GM19025 (cell line): Measurements from ENCODE around the gene TMEM120B.

ENCODE experiments used
- ATAC-seq: cut with Tn5 transposase; IDR thresholded peaks from one replicate; pipeline ENCODE4 v1.9.1; 2021; ENCODE audit warnings: mild to moderate bottlenecking, low read depth, moderate library complexity; ENCODE audit not compliant: unreplicated experiment

Gene TMEM120B

DNA sequence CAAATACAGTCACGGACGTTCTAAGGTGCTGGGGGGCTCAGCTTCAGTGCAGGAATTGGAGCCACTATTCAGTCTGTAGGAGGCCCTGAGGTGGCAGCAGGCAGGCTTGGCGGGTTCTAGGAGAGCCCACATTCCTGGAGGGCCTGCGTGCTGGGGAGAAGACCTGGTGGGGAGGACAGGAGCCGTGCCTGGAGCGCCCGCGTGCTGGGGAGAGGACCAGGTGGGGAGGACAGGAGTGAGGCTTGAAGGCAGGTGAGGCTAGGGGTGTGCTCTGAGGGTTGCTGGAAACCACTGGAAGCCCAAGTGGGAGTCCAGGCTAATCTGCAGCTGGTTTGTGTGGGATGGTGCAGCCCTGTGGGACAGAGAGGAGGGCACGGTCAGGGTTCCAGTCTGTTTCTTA is 57.8 kb downstream of the TMEM120B start:
- no peak for ATAC-seq

DNA sequence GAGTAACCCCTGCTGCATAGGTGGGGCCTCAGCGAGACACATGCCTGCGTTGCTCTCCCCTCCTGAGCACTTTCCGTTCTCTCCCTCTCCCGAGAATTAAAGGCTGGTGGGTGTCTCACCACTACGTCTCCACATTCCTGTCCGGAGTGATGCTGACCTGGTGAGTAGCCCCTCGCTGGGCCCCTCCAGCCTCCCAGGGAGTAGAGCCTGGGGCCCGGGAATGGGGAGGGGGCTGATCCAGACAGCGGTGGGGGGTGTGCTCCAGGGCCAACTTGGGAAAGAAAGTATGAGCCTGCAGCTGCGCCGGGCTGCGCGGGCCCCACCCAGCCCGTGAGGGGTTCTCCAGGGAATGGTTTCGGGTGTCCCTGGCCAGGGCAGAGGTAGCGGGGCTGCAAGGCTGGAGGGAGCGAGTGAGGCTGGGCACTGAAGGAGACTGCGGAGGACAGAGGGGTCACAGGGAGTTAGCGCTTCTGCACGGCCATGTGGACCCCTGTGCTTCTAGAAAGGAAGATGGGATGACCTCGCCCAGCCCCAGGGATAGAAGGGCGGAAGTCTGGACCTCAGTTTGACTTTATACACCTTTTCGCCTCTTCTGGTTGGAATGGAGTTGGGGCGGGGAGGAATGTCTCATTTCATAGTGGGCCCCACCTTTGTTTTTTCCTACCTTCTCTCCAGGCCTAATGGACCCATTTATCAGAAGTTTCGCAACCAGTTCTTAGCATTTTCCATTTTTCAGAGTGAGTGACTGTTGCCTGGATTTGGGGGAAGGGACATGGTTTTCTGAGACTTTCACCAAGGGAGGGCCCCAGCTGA is 58.5 kb downstream of the TMEM120B start:
- ATAC-seq = no peak

DNA sequence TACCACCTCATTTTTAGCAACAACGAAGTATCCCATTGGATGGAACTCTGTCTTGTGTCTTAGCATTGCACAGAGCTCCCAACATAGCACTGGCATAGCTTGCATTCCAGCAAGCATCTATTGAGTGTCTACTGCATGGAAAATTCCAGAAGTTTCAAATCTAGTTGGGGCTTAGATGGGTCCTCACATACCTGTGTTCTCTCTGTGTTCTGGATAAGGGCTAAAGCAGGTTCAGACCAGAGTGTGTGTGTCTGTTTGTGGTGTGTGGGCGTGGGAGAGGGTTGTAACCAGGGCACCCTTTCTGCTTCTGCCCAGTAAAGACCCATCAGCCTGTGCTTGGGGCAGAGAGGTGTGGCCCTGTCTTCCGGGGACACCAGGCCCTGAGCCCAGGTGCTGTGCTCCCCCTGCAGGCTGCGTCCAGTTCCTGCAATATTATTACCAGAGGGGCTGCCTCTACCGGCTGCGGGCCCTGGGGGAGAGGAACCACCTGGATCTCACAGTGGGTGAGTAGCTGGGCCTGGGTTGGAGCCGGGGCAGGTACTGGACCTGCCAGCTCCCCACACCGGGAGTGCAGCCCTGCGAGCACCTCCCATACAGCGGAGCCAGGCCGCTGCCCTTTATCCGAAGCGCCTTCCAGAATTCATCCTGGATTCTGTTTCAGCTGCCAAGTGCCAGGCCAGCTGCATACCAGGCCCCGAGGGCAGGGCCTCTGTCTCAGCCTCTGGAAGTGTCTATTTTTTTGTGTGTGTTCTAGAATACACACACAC is 60.6 kb downstream of the TMEM120B start:
- peak; percentile 78 for ATAC-seq

DNA sequence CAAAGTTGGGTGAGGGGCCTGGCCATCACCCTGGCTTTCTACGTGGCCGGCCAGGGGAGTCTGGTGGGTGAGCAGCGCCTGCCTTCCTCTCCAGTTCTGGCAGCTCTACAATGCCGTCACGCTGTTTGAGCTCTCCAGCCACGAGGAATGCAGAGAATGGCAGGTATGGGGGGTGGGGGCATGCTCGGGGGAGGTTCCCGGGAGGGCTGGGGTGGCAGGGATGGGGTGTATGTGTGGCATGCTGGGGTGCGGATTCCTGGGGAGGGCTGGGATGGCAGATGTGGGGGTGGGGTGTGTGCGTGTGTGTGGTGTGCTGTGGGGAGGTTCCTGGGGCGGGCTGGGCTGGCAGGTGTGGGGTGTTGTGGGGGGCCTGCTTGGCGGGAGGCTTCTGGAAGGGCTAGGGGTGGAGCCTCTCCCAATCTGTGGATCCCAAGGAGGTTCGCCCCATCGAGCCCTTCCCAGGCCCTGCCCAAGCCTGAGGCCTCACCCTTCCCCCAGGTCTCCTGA is 62.5 kb downstream of the TMEM120B start:
- no peak for ATAC-seq

DNA sequence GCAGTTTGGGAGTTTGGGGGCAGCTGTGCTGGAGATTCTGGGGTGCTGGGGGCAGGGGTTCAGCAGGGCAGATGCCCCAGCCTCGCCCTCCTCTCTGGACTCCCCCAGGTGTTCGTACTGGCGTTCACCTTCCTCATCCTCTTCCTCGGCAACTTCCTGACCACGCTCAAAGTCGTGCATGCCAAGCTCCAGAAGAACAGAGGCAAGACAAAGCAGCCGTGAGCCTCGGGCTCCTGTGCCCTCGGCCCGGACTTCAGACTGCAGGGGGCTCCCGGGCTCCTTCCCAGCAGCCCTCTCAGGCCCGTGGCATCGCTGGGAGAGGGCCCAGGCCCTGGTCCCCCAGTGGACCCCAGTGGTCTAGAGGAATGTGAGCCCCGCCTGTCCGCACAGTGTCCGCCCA is 62.9 kb downstream of the TMEM120B start:
- no peak for ATAC-seq

DNA sequence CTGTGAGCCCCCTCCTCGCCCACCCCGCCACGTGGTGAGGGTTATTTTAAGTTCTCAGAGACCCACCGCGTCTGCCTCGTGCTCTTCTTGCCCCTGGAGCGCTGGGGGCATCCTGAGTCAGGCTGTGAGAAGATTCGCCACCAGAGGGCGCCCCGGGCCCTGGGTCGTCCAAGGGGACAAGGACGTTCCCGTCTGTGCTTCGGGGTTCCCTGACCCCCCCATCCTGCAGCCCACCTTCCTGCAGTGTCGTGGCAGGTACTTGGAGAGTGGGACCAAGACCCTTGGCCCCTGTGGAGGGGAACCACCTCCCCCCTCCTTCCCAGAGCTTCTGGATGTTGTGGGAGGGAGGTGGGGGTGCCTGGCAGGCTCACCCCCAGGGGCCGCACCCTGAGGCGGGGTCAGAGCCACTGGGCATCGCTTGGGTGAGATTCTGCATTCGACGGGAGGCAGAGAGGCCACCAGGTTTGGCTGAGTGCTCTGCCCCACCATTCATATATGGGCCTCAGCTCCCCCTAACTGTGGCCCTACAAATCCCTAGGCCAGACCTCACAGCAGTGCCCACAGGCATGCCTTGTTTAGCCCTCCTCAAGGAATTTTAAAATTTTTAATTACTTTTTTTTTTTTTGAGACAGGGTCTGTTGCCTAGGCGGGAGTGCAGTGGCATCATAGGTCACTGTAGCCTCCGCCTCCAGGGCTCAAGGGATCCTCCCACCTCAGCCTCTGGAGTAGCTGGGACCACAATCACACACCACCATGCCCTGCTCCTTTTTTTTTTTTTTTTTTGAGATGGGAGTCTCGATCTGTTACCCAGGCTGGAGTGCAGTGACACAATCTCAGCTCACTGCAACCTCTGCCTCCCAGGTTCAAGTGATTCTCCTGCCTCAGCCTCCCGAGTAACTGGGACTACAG is 63.9 kb downstream of the TMEM120B start:
- ATAC-seq = no peak

DNA sequence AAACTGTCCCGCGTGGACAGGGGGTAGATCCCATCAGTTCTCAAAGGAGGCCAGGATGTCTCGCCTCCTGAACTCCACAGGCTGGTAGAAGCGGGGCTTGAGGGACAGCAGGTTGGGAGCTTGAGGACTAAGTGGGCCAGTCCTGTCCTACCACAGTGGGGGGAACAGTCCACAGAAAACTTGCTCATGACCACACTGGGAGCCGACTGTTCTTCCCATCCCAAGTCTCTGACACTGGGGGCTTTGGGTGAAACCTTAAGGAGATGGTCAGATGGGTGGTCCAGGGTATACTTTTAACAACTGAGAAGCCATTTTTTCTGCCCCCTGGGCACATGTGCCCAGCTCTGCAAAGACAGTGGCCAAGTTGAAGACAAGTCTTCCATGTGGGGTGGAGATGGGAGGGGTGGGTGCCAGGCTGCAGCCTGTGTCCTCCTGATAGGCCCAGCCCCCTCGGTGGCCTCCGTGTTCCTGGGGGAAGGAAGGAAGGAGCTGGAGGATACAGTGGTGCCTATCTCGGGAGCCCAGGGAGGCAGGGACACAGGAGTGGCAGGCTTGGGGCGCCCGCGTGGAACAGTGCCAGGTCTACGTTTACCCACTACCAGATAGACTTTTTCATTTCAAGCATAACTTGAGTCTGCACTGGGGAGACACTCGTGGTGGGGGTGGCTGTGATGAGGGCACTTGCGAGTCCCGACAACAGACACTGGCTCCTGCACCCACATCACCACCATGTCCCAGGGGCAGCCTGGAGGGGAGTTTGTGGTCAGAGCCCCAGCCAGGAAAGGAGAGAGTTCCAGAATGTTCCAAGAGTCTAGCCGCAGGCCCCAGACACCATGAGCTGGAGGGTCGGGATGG is 66.2 kb downstream of the TMEM120B start:
- ATAC-seq = no peak

DNA sequence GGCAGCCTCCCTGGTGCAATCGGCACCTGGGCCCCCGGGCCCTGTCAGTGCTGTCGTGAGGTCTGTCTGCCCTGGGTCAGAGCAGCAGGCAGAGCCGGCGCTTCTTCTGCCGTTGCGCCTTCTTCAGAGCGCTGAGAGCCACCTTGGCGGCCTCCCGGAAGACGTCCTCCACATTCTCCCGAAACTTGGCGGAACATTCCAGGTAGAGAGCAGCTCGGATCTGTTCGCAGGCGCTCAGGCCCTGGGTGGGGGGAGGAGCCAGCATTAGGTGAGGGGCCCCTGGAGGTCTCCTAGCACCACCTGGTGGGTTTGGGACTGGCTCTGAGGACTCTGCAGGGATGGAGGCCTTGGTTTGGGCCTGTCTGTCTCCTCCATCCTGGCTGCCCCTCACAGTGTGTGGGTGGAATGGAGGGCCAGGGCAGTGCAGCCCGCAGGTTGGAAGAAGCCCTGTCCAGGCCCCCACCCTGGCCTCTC is 66.9 kb downstream of the TMEM120B start:
- no peak for ATAC-seq

DNA sequence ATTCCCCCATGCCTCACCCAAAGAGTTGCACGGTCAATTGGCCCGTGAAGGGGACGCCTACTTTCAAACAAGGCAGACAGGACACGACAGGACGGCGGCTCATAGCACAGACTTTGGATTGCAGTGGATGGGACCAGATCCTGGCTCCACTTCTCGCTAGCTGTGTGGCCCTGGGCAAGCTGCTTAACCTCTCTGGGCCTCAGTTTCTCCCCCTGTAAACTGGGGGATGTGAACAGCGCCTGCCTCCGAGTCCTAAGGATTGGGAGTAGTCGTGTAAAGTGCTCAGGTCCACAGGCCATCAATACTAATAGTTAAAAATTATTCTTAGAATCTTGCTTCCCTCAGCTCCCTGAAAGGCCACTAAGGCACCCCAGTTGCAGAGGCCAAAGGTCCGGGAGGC is 67.9 kb downstream of the TMEM120B start:
- no peak for ATAC-seq

DNA sequence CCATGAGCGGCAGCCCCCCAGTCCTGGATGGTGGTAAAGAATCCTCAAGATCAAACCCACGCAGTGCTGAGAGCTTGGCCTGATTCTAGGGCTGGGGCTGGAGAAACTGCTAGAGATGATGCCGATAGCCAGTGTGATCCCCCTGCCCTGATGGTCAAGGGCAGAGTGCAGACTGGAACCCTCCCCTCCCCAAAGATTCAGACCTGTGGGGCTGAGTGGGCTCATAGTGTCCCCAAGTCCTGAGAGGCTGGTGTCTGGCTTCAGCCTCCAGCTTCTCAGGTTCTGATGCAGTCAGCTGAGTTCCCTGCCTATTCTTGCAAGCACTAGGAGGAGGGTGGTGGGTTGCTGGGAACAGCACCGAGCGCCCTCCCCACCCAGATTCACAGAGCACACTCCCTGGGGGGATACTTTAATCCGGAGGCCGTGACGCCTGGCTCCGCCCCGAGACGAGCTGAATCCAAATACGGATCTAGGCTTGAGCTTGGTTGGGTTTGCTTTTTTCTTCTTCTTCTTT is 69.0 kb downstream of the TMEM120B start:
- peak; percentile 11 for ATAC-seq

DNA sequence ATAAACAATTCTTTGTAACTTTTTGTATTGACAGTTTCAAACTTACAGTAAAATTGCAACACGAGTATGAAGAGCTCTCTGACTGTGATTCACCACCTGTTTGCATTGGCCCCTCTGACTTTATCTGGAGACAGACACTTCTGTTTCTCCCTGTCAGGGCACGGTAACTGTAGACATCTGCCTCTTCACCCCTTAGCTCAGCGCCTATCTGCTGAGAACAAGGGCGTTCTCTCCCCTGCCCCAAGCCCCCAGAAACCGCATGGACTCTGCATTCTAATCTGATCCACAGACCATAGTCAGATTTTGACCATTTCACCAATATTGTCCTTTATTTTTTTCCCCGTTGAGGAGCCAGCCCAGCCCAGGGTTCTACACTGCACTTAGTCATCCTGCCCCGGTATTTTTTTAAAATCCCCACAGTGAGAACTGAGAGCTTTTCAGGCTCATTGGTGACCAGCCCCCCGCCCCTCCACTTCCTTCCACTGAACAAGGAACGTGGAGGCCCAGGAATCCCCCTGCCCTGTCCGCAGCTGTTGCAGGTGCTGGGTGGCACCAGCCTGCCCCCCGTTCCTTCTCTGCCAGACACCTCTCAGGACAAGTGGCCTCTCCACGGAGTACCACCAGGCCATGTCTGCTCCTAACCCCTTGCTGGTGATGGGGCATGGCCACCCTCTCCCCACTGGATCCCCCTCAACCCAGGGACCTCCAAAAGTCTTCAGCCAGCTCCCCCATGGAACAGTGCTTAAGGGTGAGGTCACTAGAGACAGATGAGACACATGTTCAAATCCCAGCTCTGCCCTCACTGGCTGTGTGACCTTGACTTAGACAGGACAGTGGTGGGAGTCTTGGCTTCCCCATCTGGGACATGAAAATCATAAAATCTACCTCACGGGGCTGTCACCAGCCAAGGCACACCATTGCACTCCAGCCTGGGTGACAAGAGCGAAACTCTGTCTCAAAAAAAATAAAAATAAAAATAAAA is 69.7 kb downstream of the TMEM120B start:
- ATAC-seq = peak; percentile 57

DNA sequence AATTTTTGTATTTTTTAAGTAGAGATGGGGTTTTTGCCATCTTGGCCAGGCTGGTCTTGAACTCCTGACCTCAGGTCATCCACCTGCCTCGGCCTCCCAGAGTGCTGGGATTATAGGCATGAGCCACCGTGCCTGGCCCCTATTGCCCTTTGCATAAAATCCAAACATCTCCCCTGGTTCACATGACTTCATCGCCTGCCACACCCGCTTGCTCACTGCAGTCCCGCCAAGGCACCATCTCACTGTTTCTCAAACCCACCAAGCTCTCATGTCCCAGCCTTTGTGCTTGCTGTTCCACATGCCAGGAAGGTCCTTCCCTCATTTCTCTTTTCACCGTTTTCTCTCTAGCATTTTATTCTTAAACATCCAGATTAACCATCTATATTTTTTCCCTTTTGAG is 71.2 kb downstream of the TMEM120B start:
- ATAC-seq = no peak

DNA sequence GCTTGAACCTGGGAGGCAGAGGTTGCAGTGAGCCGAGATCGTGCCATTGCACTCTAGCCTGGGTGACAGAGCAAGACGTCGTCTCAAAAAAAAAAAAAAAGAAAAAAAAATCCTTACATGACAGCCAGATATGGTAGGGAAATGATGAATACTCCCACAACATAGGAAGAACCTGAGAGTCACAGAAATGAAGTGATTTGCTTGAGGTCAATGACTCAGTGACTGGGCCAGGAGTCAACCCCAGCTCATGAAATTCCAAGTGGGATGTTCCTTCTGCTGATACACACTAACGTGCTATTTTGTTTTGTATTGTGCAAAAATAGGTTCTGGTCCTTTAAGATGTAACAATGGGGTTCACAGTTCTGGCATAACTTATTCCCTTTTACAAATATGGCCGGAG is 71.9 kb downstream of the TMEM120B start:
- no peak for ATAC-seq

DNA sequence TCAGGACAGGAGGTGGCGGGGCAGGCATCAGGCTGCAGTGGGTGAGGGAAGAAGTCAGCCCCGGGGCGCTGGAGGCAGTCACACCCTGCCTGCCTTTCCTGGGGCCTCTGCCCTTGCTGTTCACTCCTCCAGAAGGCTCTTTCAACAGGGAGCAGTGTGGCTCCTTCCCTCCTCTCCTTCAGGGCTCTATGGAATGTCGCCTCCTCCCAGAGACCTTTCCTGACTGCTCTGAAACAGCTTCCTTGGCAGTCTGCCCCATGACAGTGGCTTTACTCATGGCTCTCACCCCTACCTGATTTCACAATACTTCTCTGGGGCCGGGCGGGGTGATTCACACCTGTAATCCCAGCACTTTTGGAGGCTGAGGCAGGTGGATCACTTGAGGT is 73.9 kb downstream of the TMEM120B start:
- no peak for ATAC-seq

DNA sequence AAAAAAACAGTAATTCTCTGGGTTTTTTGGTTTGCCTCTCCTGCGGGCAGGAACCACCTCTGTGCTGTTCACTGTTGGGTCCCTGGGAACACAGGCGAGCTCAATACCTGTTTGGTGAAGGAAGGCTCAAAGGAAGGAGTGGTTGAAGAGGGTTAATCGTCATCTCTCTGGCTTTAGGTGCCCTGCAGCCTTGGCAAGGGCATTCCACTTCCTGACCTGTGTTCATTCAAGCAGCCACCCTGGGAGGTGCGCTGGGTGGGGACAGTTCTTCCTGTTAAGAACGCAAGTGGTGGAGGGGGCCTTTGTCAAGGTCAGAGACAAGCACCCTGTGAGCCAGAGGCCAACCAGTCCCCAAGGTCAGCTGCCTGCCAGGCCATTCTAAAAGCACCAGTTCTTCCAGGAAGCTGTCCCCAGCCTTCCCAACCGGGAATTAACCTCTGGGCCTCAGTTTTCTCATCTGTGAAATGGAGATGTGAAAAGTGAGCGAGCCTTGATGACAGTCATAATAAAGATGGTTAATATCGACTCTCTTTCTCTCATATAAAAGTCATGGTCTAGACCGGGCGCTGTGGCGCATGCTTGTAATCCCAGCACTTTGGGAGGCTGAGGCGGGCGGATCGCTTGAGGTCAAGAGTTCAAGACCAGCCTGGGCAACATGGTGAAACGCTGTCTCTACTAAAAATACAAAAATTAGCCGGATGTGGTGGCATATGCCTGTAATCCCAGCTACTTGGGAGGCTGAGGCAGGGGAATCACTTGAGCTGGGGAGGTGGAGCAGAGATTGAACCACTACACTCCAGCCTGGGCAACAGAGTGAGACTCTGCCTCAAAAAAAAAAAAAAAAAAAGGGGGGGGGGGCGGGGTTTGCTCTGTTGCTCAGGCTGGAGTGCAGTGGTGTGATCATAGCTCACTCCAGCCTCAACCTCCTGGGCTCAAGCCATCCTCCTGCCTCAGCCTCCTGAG is 74.8 kb downstream of the TMEM120B start:
- no peak for ATAC-seq

DNA sequence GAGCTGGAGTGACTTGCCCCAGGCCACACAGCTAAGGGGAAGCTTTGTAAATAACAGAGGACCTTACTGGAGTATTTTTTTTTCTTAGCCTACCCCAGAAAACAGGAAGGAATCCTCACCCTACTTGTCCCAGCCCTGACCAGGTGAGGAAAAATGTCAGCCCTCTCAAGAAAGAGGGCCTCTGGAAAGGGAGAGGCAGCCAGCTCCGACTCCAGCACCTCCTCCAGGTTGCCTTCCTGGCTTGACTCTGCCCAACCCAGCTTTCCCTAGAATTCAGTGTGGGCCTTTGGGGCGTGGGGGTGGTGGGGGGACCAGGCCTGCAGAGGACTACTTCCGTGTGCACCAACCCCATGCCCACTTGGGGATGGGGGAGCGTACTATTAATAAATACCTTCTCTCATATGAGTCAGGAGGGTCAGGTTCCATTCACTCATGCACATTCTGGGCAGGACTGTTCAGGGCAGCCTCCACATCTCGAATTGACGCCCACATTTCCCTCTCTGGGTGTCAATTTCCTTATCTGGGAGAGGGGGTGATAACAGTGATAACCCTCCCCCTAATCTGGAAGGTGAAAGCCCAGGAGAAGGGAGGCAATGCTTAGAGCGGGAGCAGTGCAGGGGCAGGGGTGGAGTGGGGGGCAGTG is 75.7 kb downstream of the TMEM120B start:
- no peak for ATAC-seq
